OCI-LY1 (cell line): ENCODE data around the gene RNF167.

Source experiments
- H2AFZ ChIP-seq: fragments of 200-600 bp; sonication (generic), shearing (Covaris generic); 2 replicates; pipeline ENCODE4 v1.6.0; 2014; ENCODE audit warnings: antibody characterized with exemption, mild to moderate bottlenecking, low read length
- H3F3A ChIP-seq: fragments of 200-600 bp; sonication (generic), shearing (Covaris generic); 2 replicates; pipeline ENCODE4 v1.6.0; 2014; ENCODE audit warnings: mild to moderate bottlenecking, antibody characterized with exemption, low read length, moderate library complexity; ENCODE audit not compliant: insufficient read depth
- H3K27ac ChIP-seq: fragments of 200-600 bp; sonication (generic); 2 replicates; pipeline ENCODE4 v1.5.1; 2014; ENCODE audit warnings: low read length, mixed run types, mild to moderate bottlenecking, low read depth; ENCODE audit not compliant: poor library complexity, severe bottlenecking
- H3K27me3 ChIP-seq: fragments of 200-600 bp; sonication (generic); 2 replicates; pipeline ENCODE4 v1.6.0; 2014; ENCODE audit warnings: antibody characterized with exemption, mild to moderate bottlenecking, low read length, moderate library complexity; ENCODE audit not compliant: insufficient read depth
- H3K36me3 ChIP-seq: fragments of 200-600 bp; sonication (generic); 2 replicates; pipeline ENCODE4 v1.6.1; 2014; ENCODE audit warnings: mild to moderate bottlenecking, antibody characterized with exemption, low read length, moderate library complexity, mixed read lengths; ENCODE audit not compliant: insufficient read depth
- H3K4me1 ChIP-seq: fragments of 200-600 bp; sonication (generic); 2 replicates; pipeline ENCODE4 v1.5.1; 2014; ENCODE audit warnings: mild to moderate bottlenecking, low read length, moderate library complexity; ENCODE audit not compliant: insufficient read depth, severe bottlenecking
- H3K4me2 ChIP-seq: fragments of 200-600 bp; sonication (generic), shearing (Covaris generic); 2 replicates; pipeline ENCODE4 v1.6.1; 2014; ENCODE audit warnings: low read length
- H3K4me3 ChIP-seq: fragments of 200-600 bp; sonication (generic); 2 replicates; pipeline ENCODE4 v1.5.1; 2014; ENCODE audit warnings: low read length, low read depth, mild to moderate bottlenecking, mixed read lengths; ENCODE audit not compliant: poor library complexity, severe bottlenecking
- H3K79me2 ChIP-seq: fragments of 200-600 bp; shearing (Covaris generic); 2 replicates; pipeline ENCODE4 v1.6.1; 2016; ENCODE audit warnings: mixed run types, low read length, mixed read lengths; ENCODE audit not compliant: insufficient read depth
- H3K9ac ChIP-seq: fragments of 200-600 bp; sonication (generic), shearing (Covaris generic); 2 replicates; pipeline ENCODE4 v1.6.1; 2014; ENCODE audit warnings: mild to moderate bottlenecking, low read length, mixed read lengths
- H3K9me2 ChIP-seq: fragments of 200-600 bp; sonication (generic), shearing (Covaris generic); 2 replicates; pipeline ENCODE4 v1.6.1; 2014; ENCODE audit warnings: low read depth, mild to moderate bottlenecking, low read length, mixed read lengths
- H3K9me3 ChIP-seq: fragments of 200-600 bp; shearing (Covaris generic); 2 replicates; pipeline ENCODE4 v1.6.1; 2014; ENCODE audit warnings: low read length, mixed read lengths
- H4K20me1 ChIP-seq: fragments of 200-600 bp; sonication (generic), shearing (Covaris generic); 2 replicates; pipeline ENCODE4 v1.6.0; 2016; ENCODE audit warnings: mild to moderate bottlenecking, low read length; ENCODE audit not compliant: insufficient read depth
- EZH2 ChIP-seq: fragments of 200-600 bp; sonication (generic), shearing (Covaris generic); IDR thresholded peaks from 2 replicates; pipeline ENCODE4 v1.8.0; 2017; ENCODE audit warnings: borderline replicate concordance, mixed run types, mild to moderate bottlenecking, antibody characterized with exemption, low read length, moderate library complexity, mixed read lengths
- TF ChIP-seq, protein P1 (sequence below): fragments of 200-600 bp; sonication (generic), shearing (Covaris generic); IDR thresholded peaks from 2 replicates; pipeline ENCODE4 v1.5.1; 2017; ENCODE audit warnings: mild to moderate bottlenecking, antibody characterized with exemption, low read length, moderate library complexity, mixed read lengths

The RNF167 gene

DNA sequence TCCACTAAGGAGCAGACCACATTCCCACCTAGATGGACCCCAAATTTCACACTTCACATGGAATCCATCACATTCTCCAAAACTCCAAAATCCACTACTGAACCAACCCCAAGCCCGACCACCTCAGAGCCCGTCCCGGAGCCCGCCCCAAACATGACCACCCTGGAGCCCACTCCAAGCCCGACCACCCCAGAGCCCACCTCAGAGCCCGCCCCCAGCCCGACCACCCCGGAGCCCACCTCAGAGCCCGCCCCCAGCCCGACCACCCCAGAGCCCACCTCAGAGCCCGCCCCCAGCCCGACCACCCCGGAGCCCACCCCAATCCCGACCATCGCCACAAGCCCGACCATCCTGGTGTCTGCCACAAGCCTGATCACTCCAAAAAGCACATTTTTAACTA, 6.4 kb upstream of the RNF167 start:
- no peak overlapping the region for H3K4me2 ChIP-seq
- no peaks in the 10 kb centered on the region for H4K20me1 ChIP-seq
- no peak overlapping the region for H3K27ac ChIP-seq
- H2AFZ ChIP-seq: no peak overlapping the region
- no peaks in the 10 kb centered on the region for H3F3A ChIP-seq
- no peaks in the 10 kb centered on the region for H3K27me3 ChIP-seq
- H3K79me2 ChIP-seq: no peaks in the 10 kb centered on the region; the same call in 1 of the 2 replicates
- TF ChIP-seq, protein P1, sequence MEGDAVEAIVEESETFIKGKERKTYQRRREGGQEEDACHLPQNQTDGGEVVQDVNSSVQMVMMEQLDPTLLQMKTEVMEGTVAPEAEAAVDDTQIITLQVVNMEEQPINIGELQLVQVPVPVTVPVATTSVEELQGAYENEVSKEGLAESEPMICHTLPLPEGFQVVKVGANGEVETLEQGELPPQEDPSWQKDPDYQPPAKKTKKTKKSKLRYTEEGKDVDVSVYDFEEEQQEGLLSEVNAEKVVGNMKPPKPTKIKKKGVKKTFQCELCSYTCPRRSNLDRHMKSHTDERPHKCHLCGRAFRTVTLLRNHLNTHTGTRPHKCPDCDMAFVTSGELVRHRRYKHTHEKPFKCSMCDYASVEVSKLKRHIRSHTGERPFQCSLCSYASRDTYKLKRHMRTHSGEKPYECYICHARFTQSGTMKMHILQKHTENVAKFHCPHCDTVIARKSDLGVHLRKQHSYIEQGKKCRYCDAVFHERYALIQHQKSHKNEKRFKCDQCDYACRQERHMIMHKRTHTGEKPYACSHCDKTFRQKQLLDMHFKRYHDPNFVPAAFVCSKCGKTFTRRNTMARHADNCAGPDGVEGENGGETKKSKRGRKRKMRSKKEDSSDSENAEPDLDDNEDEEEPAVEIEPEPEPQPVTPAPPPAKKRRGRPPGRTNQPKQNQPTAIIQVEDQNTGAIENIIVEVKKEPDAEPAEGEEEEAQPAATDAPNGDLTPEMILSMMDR: no peak
- no peak for TF ChIP-seq EZH2
- no peaks in the 10 kb centered on the region for H3K9me2 ChIP-seq
- peaks cover 11% of the 10 kb centered on the region for H3K4me1 ChIP-seq
- H3K9me3 ChIP-seq: no peaks in the 10 kb centered on the region
- H3K4me3 ChIP-seq: no peak overlapping the region
- peaks cover 39% of the 10 kb centered on the region for H3K36me3 ChIP-seq
- H3K9ac ChIP-seq: no peak overlapping the region

DNA sequence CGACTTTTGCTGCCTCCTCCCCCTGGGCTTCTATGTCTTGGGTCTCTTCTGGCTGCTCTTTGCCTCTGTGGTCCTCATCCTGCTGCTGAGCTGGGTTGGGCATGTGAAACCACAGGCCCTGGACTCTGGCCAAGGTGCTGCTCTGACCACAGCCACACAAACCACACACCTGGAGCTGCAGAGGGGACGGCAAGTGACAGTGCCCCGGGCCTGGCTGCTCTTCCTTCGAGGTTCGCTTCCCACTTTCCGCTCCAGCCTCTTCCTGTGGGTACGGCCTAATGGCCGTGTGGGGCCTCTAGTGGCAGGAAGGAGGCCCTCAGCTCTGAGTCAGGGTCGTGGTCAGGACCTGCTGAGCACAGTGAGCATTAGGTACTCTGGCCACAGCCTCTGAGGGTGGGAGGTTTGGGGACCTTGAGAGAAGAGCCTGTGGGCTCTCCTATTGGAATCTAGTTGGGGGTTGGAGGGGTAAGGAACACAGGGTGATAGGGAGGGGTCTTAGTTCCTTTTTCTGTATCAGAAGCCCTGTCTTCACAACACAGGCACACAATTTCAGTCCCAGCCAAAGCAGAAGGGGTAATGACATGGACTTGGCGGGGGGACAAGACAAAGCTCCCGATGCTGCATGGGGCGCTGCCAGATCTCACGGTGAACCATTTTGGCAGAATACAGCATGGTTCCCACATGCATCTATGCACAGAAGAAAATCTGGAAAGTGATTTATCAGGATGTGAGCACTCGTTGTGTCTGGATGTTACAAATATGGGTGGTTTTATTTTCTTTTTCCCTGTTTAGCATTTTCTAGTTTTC, 5.7 kb upstream of the RNF167 start:
- no peaks in the 10 kb centered on the region for H3K9me3 ChIP-seq
- peaks cover 6% of the 10 kb centered on the region; the same call in 1 of the 2 replicates for H3K79me2 ChIP-seq
- no peak overlapping the region for H3K4me3 ChIP-seq
- no peak overlapping the region for H3K27ac ChIP-seq
- no peaks in the 10 kb centered on the region for H4K20me1 ChIP-seq
- peaks cover 39% of the 10 kb centered on the region for H3K36me3 ChIP-seq
- no peaks in the 10 kb centered on the region for H3K27me3 ChIP-seq
- no peaks in the 10 kb centered on the region for H3F3A ChIP-seq
- no peak overlapping the region for H3K4me2 ChIP-seq
- no peaks in the 10 kb centered on the region for H3K9me2 ChIP-seq
- no peak overlapping the region for H3K9ac ChIP-seq
- TF ChIP-seq, protein P1: no peak
- peaks cover 16% of the 10 kb centered on the region for H3K4me1 ChIP-seq
- no peak overlapping the region for H2AFZ ChIP-seq

DNA sequence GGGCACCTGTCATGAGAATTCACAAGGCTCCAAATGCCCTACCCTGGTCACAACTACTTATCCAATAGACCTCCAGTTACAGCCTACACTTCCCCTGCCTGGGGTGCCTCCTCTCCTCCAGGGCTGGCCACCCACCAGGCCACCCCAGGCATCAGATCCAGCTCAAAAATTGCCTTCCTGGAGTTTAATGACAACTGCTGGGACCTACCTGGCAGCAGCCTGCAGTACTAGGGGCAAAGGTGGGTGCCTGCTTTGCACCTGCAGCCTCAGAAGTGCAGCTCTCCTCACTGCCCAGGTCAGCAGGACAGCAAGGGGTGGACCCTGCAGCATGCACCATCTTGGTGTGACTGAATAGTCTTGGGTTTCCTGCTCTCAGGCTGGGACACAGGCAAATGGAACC, 4.4 kb upstream of the RNF167 start:
- no peak for TF ChIP-seq EZH2
- TF ChIP-seq, protein P1: no peak
- Histone ChIP-seq H3K27me3 (no peaks in the 10 kb centered on the region), H3K4me2 (no peak overlapping the region), H3F3A (no peaks in the 10 kb centered on the region), H3K79me2 (peaks cover 9% of the 10 kb centered on the region; the same call in 1 of the 2 replicates), H3K27ac (no peak overlapping the region), H3K9me3 (no peaks in the 10 kb centered on the region), H3K4me1 (peaks cover 16% of the 10 kb centered on the region), H3K9me2 (no peaks in the 10 kb centered on the region), H2AFZ (no peak overlapping the region), H3K4me3 (no peak overlapping the region), H4K20me1 (no peaks in the 10 kb centered on the region), H3K36me3 (peaks cover 40% of the 10 kb centered on the region), H3K9ac (no peak overlapping the region)
